Heart right ventricle (tissue), 16 donors: ENCODE data around the gene TFE3. TPM values are rescaled to one million over a fixed set of nuclear protein-coding genes. Genes with fewer than 3 reads are reported as not detected.
A peak's percentile ranks its signal among the peaks of the same experiment; 100 is the strongest.

Experiments used
- ATAC-seq, 8 donors: fragments of 200-7000 bp; cut with Tn5 transposase; one replicate each; pipeline ENCODE4 v1.9.1; 2020; ENCODE audit warnings: mild to moderate bottlenecking in 8 of 8, moderate library complexity in 8 of 8, moderate number of reproducible peaks in 1 of 8
- DNase-seq, 2 donors: peaks; one replicate each; pipeline ENCODE4 v3.0.0-alpha.2; 2020
- H3K27ac ChIP-seq, 10 donors: fragments of 200-600 bp; sonication (generic) in 2 of 10; one replicate each; pipeline versions ENCODE4 v1.5.0 to v1.8.0; 2020 to 2022; ENCODE audit warnings: mild to moderate bottlenecking in 3 of 10
- H3K27me3 ChIP-seq, 7 donors: fragments of 200-600 bp; one replicate each; pipeline ENCODE4 v1.8.0; 2021 to 2022; ENCODE audit warnings: mild to moderate bottlenecking in 2 of 7
- H3K36me3 ChIP-seq, 9 donors: fragments of 200-600 bp; sonication (generic) in 1 of 9; one replicate each; pipeline versions ENCODE4 v1.5.0 to v1.8.0; 2020 to 2022; ENCODE audit warnings: mild to moderate bottlenecking in 2 of 9
- H3K4me1 ChIP-seq, 9 donors: fragments of 200-600 bp; sonication (generic) in 1 of 9; one replicate each; pipeline versions ENCODE4 v1.5.0 to v1.8.0; 2020 to 2022; ENCODE audit warnings: mild to moderate bottlenecking in 4 of 9
- H3K4me3 ChIP-seq, 10 donors: fragments of 200-600 bp; sonication (generic) in 2 of 10; one replicate each; pipeline versions ENCODE4 v1.5.0 to v1.8.0; 2020 to 2022; ENCODE audit warnings: mild to moderate bottlenecking in 7 of 10, moderate library complexity in 2 of 10
- H3K9me3 ChIP-seq, 11 donors: fragments of 200-600 bp in 10 of 11; sonication (generic) in 2 of 11; one replicate each; pipeline versions ENCODE4 v1.5.0 to v1.8.0; 2013 to 2022; ENCODE audit warnings: mild to moderate bottlenecking in 2 of 11, control low read depth in 1 of 11, moderate library complexity in 1 of 11
- WGBS, 2 donors: extraction: QIAGEN DNeasy Blood & Tissue Kit; methylation state at CpG; one replicate each; pipeline ENCODE4 v1.1.7; 2013; ENCODE audit warnings: inconsistent platforms in 1 of 2; 5-methylcytosine and 5-hydroxymethylcytosine counted together
- intact Hi-C, 10 donors: fragments of 100-400 bp; cut with DNase I; formaldehyde crosslinking; loops; one replicate each; pipeline versions ENCODE4 v1.11.1 to v1.14.2; 2022
- polyA plus RNA-seq, 2 donors: library from polyadenylated mRNA; stranded (reverse); fragments of 200-250 nt; gene quantifications; one replicate each; pipeline ENCODE4 v1.2.3, GENCODE V29; 2013
- total RNA-seq, 10 donors: library from RNA; stranded (reverse); fragmentation: NEBNext Ultra II Directional in 3 of 10; extraction: Animal tissue kit (Norgen Biotek cat#: 25700) in 3 of 10; gene quantifications; one replicate each; pipeline versions ENCODE4 v1.2.1 to v1.2.4, GENCODE V29; 2021 to 2023
- TF ChIP-seq, protein P1 (sequence below), 9 donors: fragments of 200-600 bp; sonication (generic) in 2 of 9; IDR thresholded peaks; one replicate each; pipeline versions ENCODE4 v1.5.0 to v1.8.0; 2021 to 2022; ENCODE audit warnings: antibody characterized with exemption in 9 of 9, mild to moderate bottlenecking in 5 of 9, moderate library complexity in 1 of 9
- donor health status: Arrhythmogenic right ventricular cardiomyopathy.
- donor health status: ischemic (EF 13 %, LVEDD 7.1; RV severe dilation, severe dysfunction).
- donor health status: healthy with polysubstance abuse.
- donor health status: DM: no; HTN: yes; CAD: no.
- donor health status: DM: no; HTN: no; CAD: no.
- donor health status: ischemic (EF 25% LVEDD 6.9; RV normal size, moderate dysfunction).
- donor health status: ischemic (EF 25% LVEDD 5.7; RV mildly dilated, moderate dysfunction).
- donor health status: healthy.
- donor health status: DM: yes; HTN: yes; CAD: no.
- donor health status: Ischemic cardiomyopathy.
- donor health status: ischemic (EF 35%, LVEDD 5.7; RV mildly dilated, moderate dysfunction).
- donor health status: nonischemic (EF 11% LVEDD 7.7; RV severe dilation, severe dysfunction).
- donor health status: DM: yes; HTN: yes; CAD: no.
- donor health status: PGD.
- donor health status: ischemic (EF 29% LVEDD 5.4; RV normal size, mild dysfunction).
- donor health status: nonischemic (EF 23%, LVEDD 6.1; RV moderate dilation, normal function).

Gene TFE3
- total and polyA plus RNA-seq, 12 donors, result 13.8 to 34.8 (median 16.6) TPM

- Histone ChIP-seq H3K4me1 (peaks cover 0 to 35% (median 15%) of the 10 kb centered on the region in 9 donors), H3K36me3 (peaks cover 0 to 46% (median 0%) of the 10 kb centered on the region in 9 donors), H3K27me3 (no peaks in the 10 kb centered on the region), H3K9me3 (peaks cover 0 to 14% (median 0%) of the 10 kb centered on the region in 11 donors), H3K4me3 (peak overlapping the region in 7 of 10 donors; percentile 3 to 92 (median 78)), H3K27ac (peak overlapping the region in 9 of 10 donors; percentile 42 to 99 (median 68))
- intact Hi-C loops, result loop anchor here in 7 of 10 donors (5.0 to 10.0 kb wide), 5 partner anchors 37 to 85 kb away; partner anchors contain the start of genes GRIPAP1 (in 3 of the 7), KCND1 (in 2 of the 7), OTUD5 (in 1 of the 7) and WDR45 (in 1 of the 7)
- ATAC-seq (peak in 5 of 8 donors; percentile 4 to 38 (median 8)), DNase-seq (peak; percentile 46 to 63)
- 10 to 13% methylated on average over 8 of the region's 9 CpGs for WGBS, 2 donors
- TF ChIP-seq, protein P1, sequence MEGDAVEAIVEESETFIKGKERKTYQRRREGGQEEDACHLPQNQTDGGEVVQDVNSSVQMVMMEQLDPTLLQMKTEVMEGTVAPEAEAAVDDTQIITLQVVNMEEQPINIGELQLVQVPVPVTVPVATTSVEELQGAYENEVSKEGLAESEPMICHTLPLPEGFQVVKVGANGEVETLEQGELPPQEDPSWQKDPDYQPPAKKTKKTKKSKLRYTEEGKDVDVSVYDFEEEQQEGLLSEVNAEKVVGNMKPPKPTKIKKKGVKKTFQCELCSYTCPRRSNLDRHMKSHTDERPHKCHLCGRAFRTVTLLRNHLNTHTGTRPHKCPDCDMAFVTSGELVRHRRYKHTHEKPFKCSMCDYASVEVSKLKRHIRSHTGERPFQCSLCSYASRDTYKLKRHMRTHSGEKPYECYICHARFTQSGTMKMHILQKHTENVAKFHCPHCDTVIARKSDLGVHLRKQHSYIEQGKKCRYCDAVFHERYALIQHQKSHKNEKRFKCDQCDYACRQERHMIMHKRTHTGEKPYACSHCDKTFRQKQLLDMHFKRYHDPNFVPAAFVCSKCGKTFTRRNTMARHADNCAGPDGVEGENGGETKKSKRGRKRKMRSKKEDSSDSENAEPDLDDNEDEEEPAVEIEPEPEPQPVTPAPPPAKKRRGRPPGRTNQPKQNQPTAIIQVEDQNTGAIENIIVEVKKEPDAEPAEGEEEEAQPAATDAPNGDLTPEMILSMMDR (IDR thresholded peaks at IDR 0.05), result peak in 1 of 9 donors; percentile 13
Measured at GRCh38 chrX:49039598-49040375, 3.4 kb downstream of the TFE3 start.

DNA sequence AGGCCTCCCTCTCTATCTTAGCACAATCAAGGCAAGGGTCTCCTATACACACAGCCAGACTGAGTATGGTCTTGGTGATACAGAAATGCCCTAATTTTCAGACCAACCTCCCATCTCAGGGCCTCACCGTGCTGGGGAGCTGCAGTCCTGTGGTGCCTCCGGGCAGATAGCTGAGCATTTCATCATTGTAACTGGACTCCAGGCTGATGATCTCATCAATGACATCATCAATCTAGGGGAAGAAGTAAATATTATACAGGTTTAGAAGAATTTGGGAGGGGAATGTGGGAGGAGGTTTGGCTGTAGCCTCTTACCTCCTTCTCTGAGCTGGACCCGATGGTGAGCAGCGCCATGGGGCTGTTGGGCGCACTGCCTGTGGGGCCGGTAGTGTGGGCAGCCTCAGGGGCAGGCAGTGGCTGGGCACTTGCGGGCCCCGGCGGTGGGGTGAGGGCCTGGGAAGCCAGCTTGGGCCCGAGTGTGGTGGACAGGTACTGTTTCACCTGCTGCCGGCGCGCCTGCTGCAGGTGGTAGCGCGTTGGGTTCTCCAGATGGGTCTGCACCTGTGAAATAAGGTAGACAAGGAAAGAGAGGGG, 5.2 kb downstream of the TFE3 start:
- Histone ChIP-seq H3K27ac (no peak overlapping the region), H3K4me1 (peaks cover 0 to 41% (median 15%) of the 10 kb centered on the region in 9 donors), H3K36me3 (peaks cover 0 to 64% (median 8%) of the 10 kb centered on the region in 9 donors), H3K27me3 (no peaks in the 10 kb centered on the region), H3K9me3 (peaks cover 0 to 3% (median 0%) of the 10 kb centered on the region in 11 donors), H3K4me3 (no peak overlapping the region)
- 92 to 94% methylated on average over 14 to 15 of the region's 15 CpGs for WGBS, 2 donors
- DNase-seq (no peak), ATAC-seq (no peak)
- TF ChIP-seq, protein P1 (IDR thresholded peaks at IDR 0.05), result no peak
- intact Hi-C loops, result loop anchor here in 1 of 10 donors (5.0 kb wide), 1 partner anchor 36 kb away; the partner anchor contains the start of gene GRIPAP1

DNA sequence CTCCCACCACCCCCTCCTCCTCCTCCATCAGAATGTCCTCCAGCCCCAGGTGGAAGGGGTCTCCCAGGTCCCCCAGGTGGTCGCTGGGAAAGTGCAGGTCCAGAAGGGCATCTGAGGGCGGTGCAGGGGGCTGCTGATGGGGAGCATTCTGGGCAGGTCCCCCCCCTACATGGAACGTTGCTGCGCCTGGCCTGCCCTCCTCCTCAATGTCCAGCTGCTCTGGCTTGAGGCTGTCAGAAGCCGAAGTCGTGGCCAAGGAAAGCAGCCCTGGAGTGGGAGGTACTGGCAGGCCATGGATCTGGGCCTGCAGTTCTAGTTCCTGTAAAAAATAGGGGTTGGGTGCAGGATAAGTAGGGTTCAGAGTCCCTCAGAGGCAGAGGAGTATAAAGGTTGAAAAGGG, 12.9 kb downstream of the TFE3 start:
- no peak overlapping the region for H3K27ac ChIP-seq
- DNase-seq, result no peak
- intact Hi-C loops, result no loop called here
- peak in 5 of 8 donors; percentile 16 to 56 (median 41) for ATAC-seq
- no peak overlapping the region for H3K4me3 ChIP-seq
- H3K27me3 ChIP-seq, result no peaks in the 10 kb centered on the region
- H3K36me3 ChIP-seq, result peaks cover 0 to 74% (median 8%) of the 10 kb centered on the region in 9 donors
- TF ChIP-seq, protein P1 (IDR thresholded peaks at IDR 0.05), result no peak
- peaks cover 0 to 6% (median 0%) of the 10 kb centered on the region in 9 donors for H3K4me1 ChIP-seq
- no peaks in the 10 kb centered on the region for H3K9me3 ChIP-seq
- 77 to 85% methylated on average over 5 to 6 of the region's 6 CpGs for WGBS, 2 donors

GRCh38 chrX:49029876-49030275, 13.3 kb downstream of the TFE3 start:
- intact Hi-C loops, result no loop called here

More at GRCh38 chrX:49029876-49030275, 13.3 kb downstream of the TFE3 start:
- Histone ChIP-seq H3K9me3 (no peaks in the 10 kb centered on the region), H3K4me3 (no peak overlapping the region), H3K27me3 (no peaks in the 10 kb centered on the region), H3K4me1 (peaks cover 0 to 6% (median 0%) of the 10 kb centered on the region in 9 donors), H3K27ac (no peak overlapping the region), H3K36me3 (peaks cover 0 to 75% (median 8%) of the 10 kb centered on the region in 9 donors)
- TF ChIP-seq, protein P1 (IDR thresholded peaks at IDR 0.05), result no peak
- WGBS, 2 donors, result 94 to 100% methylated on average over 4 to 6 of the region's 6 CpGs
- ATAC-seq (peak in 2 of 8 donors; percentile 16 to 36), DNase-seq (no peak)
